Heart left ventricle (tissue), 16 donors: Measurements from ENCODE around the gene LSM12. TPM values are rescaled to one million over a fixed set of nuclear protein-coding genes. Genes with fewer than 3 reads are reported as not detected.
A peak's percentile ranks its signal among the peaks of the same experiment; 100 is the strongest.

Experiments
- ATAC-seq, 4 donors: fragments of 200-7000 bp; cut with Tn5 transposase; one replicate each; pipeline ENCODE4 v1.9.1; 2020 to 2022; ENCODE audit warnings: moderate library complexity in 4 of 4, mild to moderate bottlenecking in 3 of 4, moderate number of reproducible peaks in 1 of 4
- DNase-seq, 5 donors: peaks; one replicate each; pipeline ENCODE4 v3.0.0-alpha.2; 2020
- H3K27ac ChIP-seq, 12 donors: fragments of 200-600 bp; sonication (generic) in 4 of 12; one replicate each; pipeline versions ENCODE4 v1.5.0 to v1.8.0; 2016 to 2022; ENCODE audit warnings: mild to moderate bottlenecking in 2 of 12
- H3K27me3 ChIP-seq, 9 donors: fragments of 200-600 bp; sonication (generic) in 2 of 9; one replicate each; pipeline versions ENCODE4 v1.5.1 to v1.8.0; 2016 to 2022; ENCODE audit warnings: mild to moderate bottlenecking in 3 of 9
- H3K36me3 ChIP-seq, 9 donors: fragments of 200-600 bp; sonication (generic) in 2 of 9; one replicate each; pipeline versions ENCODE4 v1.5.0 to v1.8.0; 2018 to 2022; ENCODE audit warnings: mild to moderate bottlenecking in 2 of 9
- H3K4me1 ChIP-seq, 12 donors: fragments of 200-600 bp; sonication (generic) in 4 of 12; one replicate each; pipeline versions ENCODE4 v1.5.0 to v1.8.0; 2016 to 2022; ENCODE audit warnings: mild to moderate bottlenecking in 3 of 12
- H3K4me3 ChIP-seq, 12 donors: fragments of 200-600 bp; sonication (generic) in 4 of 12; one replicate each; pipeline versions ENCODE4 v1.5.0 to v1.8.0; 2017 to 2022; ENCODE audit warnings: mild to moderate bottlenecking in 9 of 12, moderate library complexity in 4 of 12
- H3K9me3 ChIP-seq, 12 donors: fragments of 200-600 bp; sonication (generic) in 4 of 12; one replicate each; pipeline versions ENCODE4 v1.5.0 to v1.8.0; 2016 to 2022; ENCODE audit warnings: mild to moderate bottlenecking in 1 of 12
- CTCF ChIP-seq, 12 donors: fragments of 200-600 bp; sonication (generic) in 4 of 12; IDR thresholded peaks; one replicate each; pipeline versions ENCODE4 v1.5.0 to v1.8.0; 2018 to 2022; ENCODE audit warnings: antibody characterized with exemption in 12 of 12, mild to moderate bottlenecking in 5 of 12
- POLR2A ChIP-seq, 2 donors: fragments of 450-650 bp; IDR thresholded peaks; one replicate each; pipeline ENCODE4 v1.6.1; 2017; ENCODE audit warnings: antibody characterized with exemption in 2 of 2, mild to moderate bottlenecking in 2 of 2, moderate library complexity in 2 of 2
- WGBS, 4 donors: extraction: QIAGEN DNeasy Blood & Tissue Kit in 2 of 4; methylation state at CpG; one replicate each; pipeline versions ENCODE4 v1.1.5 to v1.1.7; 2013 to 2018; 5-methylcytosine and 5-hydroxymethylcytosine counted together
- intact Hi-C, 10 donors: fragments of 100-400 bp; cut with DNase I; formaldehyde crosslinking; loops; one replicate each; pipeline versions ENCODE4 v1.11.1 to v1.14.2; 2022
- polyA plus RNA-seq, 2 donors: library from polyadenylated mRNA; stranded (reverse); fragments of 200-250 nt; gene quantifications; one replicate each; pipeline ENCODE4 v1.2.3, GENCODE V29; 2013
- total RNA-seq, 9 donors: library from RNA; depleted of rRNA in 2 of 9; stranded (reverse); fragments of >200 nt in 2 of 9; fragmentation: NEBNext Ultra II Directional in 3 of 9; extraction: Animal tissue kit (Norgen Biotek cat#: 25700) in 3 of 9; gene quantifications; one replicate each; pipeline versions ENCODE4 v1.1.0 to v1.2.4, GENCODE V29; 2016 to 2023
- donor health status: ischemic (EF 13 %, LVEDD 7.1; RV severe dilation, severe dysfunction).
- donor health status: healthy with polysubstance abuse.
- donor health status: DM: no; HTN: yes; CAD: no.
- donor health status: DM: no; HTN: no; CAD: no.
- donor health status: ischemic (EF 25% LVEDD 6.9; RV normal size, moderate dysfunction).
- donor health status: ischemic (EF 25% LVEDD 5.7; RV mildly dilated, moderate dysfunction).
- donor health status: healthy.
- donor health status: DM: yes; HTN: yes; CAD: no.
- donor health status: ischemic (EF 35%, LVEDD 5.7; RV mildly dilated, moderate dysfunction).
- donor health status: nonischemic (EF 11% LVEDD 7.7; RV severe dilation, severe dysfunction).
- donor health status: DM: yes; HTN: yes; CAD: no.
- donor health status: PGD.
- donor health status: ischemic (EF 29% LVEDD 5.4; RV normal size, mild dysfunction).
- donor health status: nonischemic (EF 23%, LVEDD 6.1; RV moderate dilation, normal function).

LSM12 gene
- total and polyA plus RNA-seq, 11 donors, result 30.8 to 55.6 (median 43.7) TPM

- Histone ChIP-seq H3K27me3 (peaks cover 13 to 30% (median 22%) of the 10 kb centered on the region in 9 donors), H3K4me1 (peaks cover 6 to 41% (median 33%) of the 10 kb centered on the region in 12 donors), H3K36me3 (peaks cover 0 to 6% (median 0%) of the 10 kb centered on the region in 9 donors), H3K27ac (no peak overlapping the region), H3K9me3 (no peaks in the 10 kb centered on the region), H3K4me3 (peak overlapping the region in 10 of 12 donors; percentile 52 to 79 (median 68))
- ATAC-seq, result no peak
- WGBS, 4 donors, result 2 to 5% (median 4%) methylated on average over 38 to 71 of the region's 71 CpGs
- peak in 1 of 5 donors; percentile 70 for DNase-seq
- TF ChIP-seq POLR2A (IDR thresholded peaks at IDR 0.05) (peak in 1 of 2 donors; percentile 8), CTCF (IDR thresholded peaks at IDR 0.05) (no peak)
- intact Hi-C loops, result loop anchor here in 4 of 10 donors (5.0 to 10.0 kb wide), 3 partner anchors 37 to 120 kb away; no protein-coding TSS in a partner anchor
These were observed 61.5 kb downstream of the LSM12 start for GRCh38 chr17:44004761-44005526.

- H3K4me1 ChIP-seq, result peaks cover 6 to 41% (median 33%) of the 10 kb centered on the region in 12 donors
- H3K36me3 ChIP-seq, result peaks cover 0 to 2% (median 0%) of the 10 kb centered on the region in 9 donors
- no peak within 1 kb of the TSS for H3K27ac ChIP-seq
- intact Hi-C loops, result loop anchor here in 2 of 10 donors (10.0 kb wide), 2 partner anchors 111 to 119 kb away; no protein-coding TSS in a partner anchor
- TF ChIP-seq CTCF (IDR thresholded peaks at IDR 0.05) (no peak), POLR2A (IDR thresholded peaks at IDR 0.05) (no peak)
- H3K9me3 ChIP-seq, result no peaks in the 10 kb centered on the region
- peak within 1 kb of the TSS in 10 of 12 donors; percentile 52 to 79 (median 68) for H3K4me3 ChIP-seq
- peaks cover 13 to 30% (median 22%) of the 10 kb centered on the region in 9 donors for H3K27me3 ChIP-seq
- DNase-seq, result no peak
- no peak for ATAC-seq
- WGBS, 4 donors, result 11 to 18% (median 15%) methylated on average over 18 to 25 of the region's 25 CpGs
These were observed 62.3 kb downstream of the LSM12 start, which contains the start of gene NAGS for GRCh38 chr17:44004077-44004760. Gene NAGS (plus strand): TSS chr17:44004622. CDS start chr17:44004664, 42 bp downstream.

- Histone ChIP-seq H3K9me3 (no peaks in the 10 kb centered on the region), H3K27ac (no peak overlapping the region), H3K4me3 (no peak overlapping the region), H3K27me3 (peaks cover 13 to 30% (median 22%) of the 10 kb centered on the region in 9 donors), H3K4me1 (peaks cover 6 to 31% (median 23%) of the 10 kb centered on the region in 12 donors), H3K36me3 (no peaks in the 10 kb centered on the region)
- TF ChIP-seq POLR2A (IDR thresholded peaks at IDR 0.05) (no peak), CTCF (IDR thresholded peaks at IDR 0.05) (no peak)
- intact Hi-C loops, result loop anchor here in 2 of 10 donors (10.0 kb wide), 2 partner anchors 113 to 117 kb away; no protein-coding TSS in a partner anchor
- DNase-seq (no peak), ATAC-seq (no peak)
- 60 to 78% (median 65%) methylated on average over 3 to 9 of the region's 9 CpGs for WGBS, 4 donors
These were observed 64.2 kb downstream of the LSM12 start for GRCh38 chr17:44002141-44002848.
